KOPT-K1 (cell line): Measurements from ENCODE around the gene PARVA.

ENCODE experiments used
- H3K27ac ChIP-seq: fragments of 200-600 bp; sonication (generic); 2 replicates; pipeline ENCODE4 v1.5.1; 2016; ENCODE audit warnings: antibody characterized with exemption, mild to moderate bottlenecking, low read depth, low read length; ENCODE audit not compliant: poor library complexity, severe bottlenecking
- H3K36me3 ChIP-seq: fragments of 200-600 bp; sonication (generic); 2 replicates; pipeline ENCODE4 v1.5.1; 2017; ENCODE audit warnings: antibody characterized with exemption, mild to moderate bottlenecking, low read length, moderate library complexity; ENCODE audit not compliant: insufficient read depth
- H3K9me3 ChIP-seq: fragments of 200-600 bp; sonication (generic); 2 replicates; pipeline ENCODE4 v1.5.1; 2017; ENCODE audit warnings: antibody characterized with exemption, low read length, mild to moderate bottlenecking; ENCODE audit not compliant: insufficient read depth, poor library complexity, severe bottlenecking

The PARVA gene

DNA sequence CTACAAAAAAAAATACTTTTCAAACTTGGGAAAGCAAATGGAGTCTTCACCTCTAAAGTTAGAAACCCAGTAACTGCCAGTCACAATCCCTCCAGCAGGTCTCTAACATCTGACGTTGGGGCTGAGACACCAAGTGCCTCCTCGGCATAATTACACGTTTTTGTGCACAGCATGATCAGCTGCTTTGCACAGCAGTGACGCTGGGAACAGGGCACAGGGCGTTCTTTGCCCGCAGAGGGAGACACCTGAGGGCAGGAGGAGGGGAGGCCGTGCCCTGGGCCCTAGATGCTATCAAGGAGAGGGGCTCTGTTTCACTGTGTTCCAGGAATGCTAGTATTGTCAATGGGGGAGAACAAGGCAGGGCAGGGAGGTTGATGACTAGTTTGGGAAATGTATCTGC, 120.1 kb downstream of the PARVA start:
- H3K27ac ChIP-seq, result no peak overlapping the region
- no peaks in the 10 kb centered on the region for H3K36me3 ChIP-seq
- no peaks in the 10 kb centered on the region for H3K9me3 ChIP-seq

DNA sequence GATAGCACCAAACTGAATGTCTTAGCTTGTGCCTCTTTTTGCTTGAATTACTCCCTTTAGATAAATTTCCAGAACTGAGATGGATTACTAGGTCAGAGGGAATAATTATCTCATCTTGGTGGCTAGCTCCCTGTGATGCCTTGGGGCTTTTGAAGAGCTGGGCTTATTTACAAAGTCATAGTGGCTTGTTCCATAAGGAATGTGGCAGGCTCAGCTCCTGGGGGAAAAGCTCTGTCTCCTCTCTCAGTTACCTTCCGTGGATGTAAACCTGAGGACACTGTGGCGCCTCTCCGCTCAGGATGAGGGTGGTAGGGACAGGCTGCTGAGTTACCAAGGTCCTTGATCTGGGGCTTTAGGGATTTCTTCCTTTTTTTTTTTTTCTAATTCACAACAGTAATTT, 121.7 kb downstream of the PARVA start:
- Histone ChIP-seq H3K36me3 (no peaks in the 10 kb centered on the region), H3K9me3 (no peaks in the 10 kb centered on the region), H3K27ac (no peak overlapping the region)

DNA sequence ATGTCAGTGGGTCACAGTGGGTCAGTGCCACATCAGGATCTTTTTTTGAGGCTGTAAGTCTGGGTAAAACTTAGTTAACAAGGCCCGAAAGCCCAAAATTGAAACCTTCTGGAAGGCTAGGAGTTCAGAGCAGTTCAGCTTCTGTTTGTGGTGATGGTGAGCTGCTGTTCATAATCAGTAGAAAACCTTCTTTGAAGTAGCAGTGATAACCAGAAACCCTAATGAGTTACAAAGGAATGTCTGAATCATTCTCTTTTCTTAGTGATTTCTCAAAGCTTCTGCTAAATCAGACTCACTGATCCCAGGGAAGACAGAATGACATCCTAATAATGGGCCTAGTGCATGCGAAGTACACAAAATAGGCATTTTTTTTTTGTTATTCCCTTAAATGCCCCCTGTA, 124.7 kb downstream of the PARVA start:
- Histone ChIP-seq H3K36me3 (no peaks in the 10 kb centered on the region), H3K27ac (no peak overlapping the region), H3K9me3 (no peaks in the 10 kb centered on the region)

DNA sequence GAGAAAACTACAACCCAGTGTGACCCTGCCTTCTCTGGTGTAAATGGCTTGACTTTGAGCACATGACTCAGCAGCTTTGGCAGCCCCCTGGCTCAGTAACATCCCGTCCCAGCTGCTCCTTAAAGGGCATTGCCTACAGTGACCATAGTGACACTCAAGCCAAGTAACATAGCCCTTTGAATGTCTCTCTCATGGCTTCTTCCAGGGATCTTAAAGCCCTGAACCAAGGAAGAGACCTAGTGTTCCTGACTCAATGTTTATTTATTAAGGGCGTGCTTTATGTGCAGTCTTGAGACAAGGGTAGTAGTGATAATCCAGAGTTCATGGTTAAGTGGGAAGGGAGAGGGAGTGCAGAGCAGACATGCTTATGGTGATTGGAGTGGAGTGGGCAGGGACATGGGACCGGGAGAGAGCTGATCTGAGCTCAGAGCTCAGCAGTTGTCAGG, 125.7 kb downstream of the PARVA start:
- no peaks in the 10 kb centered on the region for H3K9me3 ChIP-seq
- H3K36me3 ChIP-seq, result no peaks in the 10 kb centered on the region
- H3K27ac ChIP-seq, result no peak overlapping the region

DNA sequence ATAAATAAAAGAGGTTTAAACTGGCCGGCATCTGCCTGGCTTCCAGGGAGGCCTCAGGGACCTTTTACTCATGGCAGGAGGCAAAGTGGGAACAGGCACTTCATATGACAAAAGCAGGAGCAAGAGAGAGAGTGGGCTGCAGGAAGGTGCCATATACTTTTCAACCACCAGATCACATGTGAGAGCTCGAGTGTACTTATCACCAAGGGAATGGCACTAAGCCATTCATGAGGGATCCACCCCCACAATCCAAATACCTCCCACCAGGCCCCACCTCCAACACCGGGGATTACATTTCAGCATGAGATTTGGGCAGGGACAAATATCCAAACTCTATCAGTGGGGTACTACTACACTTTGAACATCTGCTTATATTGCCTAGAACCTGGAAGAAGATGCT, 126.5 kb downstream of the PARVA start:
- H3K9me3 ChIP-seq, result no peaks in the 10 kb centered on the region
- H3K36me3 ChIP-seq, result no peaks in the 10 kb centered on the region
- no peak overlapping the region for H3K27ac ChIP-seq

DNA sequence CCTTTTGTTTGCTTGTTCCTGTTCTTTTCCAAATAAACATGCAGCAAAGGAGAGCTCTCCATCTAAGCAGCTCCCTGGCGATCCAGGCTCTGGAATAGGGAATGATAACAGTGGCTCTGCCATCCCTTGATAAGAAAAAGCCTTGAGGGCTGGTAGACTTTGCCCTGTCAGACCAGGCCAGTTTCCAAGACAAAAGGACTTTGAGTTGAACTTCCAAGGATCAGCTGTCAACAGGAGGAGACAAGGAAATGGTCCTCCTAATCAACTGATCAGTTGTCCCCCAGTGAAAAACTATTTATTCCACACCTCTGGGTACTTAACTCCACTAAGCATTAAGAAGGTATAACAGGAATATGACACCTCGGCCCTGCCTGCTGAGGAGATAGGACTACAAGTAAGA, 127.8 kb downstream of the PARVA start:
- no peak overlapping the region for H3K27ac ChIP-seq
- H3K9me3 ChIP-seq, result no peaks in the 10 kb centered on the region
- no peaks in the 10 kb centered on the region for H3K36me3 ChIP-seq

DNA sequence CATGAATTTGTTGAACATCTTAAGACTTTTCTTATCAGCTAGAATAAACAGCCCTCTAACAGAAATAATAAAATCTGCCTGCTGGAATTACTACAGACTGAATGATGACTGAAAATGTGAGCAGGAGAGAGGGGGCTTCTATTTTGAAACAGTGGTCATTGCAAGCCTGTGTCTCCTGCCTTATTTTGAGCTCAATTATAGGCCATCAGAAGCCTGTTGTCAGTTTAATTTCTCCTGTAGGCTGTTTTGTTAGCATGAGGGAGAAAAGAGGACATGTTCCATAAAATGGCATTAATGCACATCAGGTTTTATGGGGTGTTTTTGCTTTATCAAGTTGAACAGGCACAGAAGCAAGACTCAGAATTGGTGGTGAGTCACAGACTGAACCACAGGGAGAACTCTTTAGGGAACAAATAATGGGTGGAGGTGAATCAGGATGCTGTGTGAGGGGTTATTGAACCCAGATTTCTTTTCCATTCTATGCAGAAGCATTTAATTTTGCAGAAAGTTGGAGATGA, 129.1 kb downstream of the PARVA start:
- Histone ChIP-seq H3K27ac (no peak overlapping the region), H3K36me3 (no peaks in the 10 kb centered on the region), H3K9me3 (no peaks in the 10 kb centered on the region)

DNA sequence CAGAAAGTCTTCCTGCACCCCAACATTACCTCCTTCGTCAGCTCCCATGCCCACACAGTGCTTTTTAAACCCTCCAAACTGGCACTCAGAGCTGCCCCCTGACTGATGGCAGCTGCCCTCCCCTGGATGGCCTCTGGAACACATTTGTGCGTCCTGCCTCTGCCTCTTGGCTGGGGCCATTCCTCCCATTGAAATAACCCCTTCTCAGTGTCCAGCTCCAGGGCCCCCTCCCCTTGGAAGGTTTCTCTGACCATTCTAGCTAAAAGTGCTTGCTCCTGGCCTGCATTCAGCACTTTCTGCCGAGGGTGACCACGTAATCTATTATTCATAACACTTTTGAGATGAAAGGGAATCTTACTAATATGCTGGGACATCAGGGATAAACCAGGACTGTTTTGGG, 130.0 kb downstream of the PARVA start:
- Histone ChIP-seq H3K9me3 (no peaks in the 10 kb centered on the region), H3K36me3 (no peaks in the 10 kb centered on the region), H3K27ac (no peak overlapping the region)

DNA sequence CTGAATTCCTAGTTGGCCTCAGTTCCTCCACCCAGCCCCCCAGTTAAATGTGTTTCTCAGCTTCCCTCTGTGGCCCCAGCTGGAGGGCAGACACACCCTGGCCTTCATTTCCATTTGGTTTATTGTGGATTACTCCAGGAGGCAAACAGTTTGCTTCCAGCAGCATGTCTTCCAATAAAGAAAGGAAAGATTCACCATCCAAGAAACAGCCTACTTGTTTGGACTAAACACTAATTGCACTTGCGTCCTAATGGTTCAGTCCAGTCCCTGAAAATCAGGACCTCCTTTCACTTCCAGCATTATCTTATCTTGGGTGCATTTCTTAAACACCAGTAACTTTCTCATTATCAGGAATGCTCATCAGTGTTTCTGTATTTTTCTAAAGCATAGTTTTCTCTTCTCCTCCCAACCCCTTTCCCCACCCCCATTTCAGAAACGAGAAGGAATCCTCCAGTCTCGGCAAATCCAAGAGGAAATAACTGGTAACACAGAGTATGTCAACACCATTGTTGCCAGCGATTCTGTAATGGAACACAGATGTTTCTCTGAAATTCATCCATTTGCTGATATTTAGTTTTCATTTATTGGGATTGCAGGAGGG, 130.9 kb downstream of the PARVA start:
- no peaks in the 10 kb centered on the region for H3K36me3 ChIP-seq
- no peak overlapping the region for H3K27ac ChIP-seq
- no peaks in the 10 kb centered on the region for H3K9me3 ChIP-seq

DNA sequence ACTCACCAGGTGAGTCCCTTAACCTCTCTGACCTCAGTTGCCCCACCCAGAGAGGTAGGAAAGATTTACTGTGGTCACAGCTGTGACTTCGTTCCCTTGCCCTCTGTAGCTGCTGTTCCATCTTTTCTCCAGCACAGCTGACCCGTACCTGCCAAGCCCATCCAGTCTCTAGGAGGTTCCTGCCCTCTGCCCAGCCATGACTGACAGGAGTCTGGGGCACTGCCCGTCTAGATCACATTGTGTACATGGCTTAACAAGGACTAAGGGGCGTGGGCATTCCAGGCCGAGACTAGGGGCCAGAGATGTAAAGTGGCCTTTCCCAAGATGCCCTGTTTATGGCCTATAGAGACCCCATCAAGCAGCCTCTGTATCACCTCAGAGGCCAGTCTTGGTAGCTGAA, 132.0 kb downstream of the PARVA start:
- Histone ChIP-seq H3K27ac (no peak overlapping the region), H3K9me3 (no peaks in the 10 kb centered on the region), H3K36me3 (no peaks in the 10 kb centered on the region)

DNA sequence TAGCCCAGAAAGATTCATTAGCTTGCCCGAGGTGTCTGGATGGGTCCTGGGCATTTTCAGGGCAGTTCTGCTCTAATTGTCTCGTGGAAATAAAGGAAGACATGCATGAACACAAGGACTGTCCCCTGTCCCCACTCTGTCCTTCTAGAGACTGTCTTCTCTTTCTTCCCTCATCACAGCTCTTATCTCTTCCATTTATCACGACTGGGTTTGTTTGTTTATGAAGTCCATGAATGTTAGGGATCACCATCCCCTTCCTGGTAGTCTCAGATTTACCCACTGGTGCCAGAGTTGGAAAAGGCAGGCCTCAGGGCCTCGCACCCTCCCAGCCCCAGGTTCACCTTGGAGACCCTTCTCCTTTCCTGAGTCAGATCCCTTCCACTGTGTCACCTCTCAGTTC, 134.8 kb downstream of the PARVA start:
- Histone ChIP-seq H3K27ac (no peak overlapping the region), H3K36me3 (no peaks in the 10 kb centered on the region), H3K9me3 (no peaks in the 10 kb centered on the region)

DNA sequence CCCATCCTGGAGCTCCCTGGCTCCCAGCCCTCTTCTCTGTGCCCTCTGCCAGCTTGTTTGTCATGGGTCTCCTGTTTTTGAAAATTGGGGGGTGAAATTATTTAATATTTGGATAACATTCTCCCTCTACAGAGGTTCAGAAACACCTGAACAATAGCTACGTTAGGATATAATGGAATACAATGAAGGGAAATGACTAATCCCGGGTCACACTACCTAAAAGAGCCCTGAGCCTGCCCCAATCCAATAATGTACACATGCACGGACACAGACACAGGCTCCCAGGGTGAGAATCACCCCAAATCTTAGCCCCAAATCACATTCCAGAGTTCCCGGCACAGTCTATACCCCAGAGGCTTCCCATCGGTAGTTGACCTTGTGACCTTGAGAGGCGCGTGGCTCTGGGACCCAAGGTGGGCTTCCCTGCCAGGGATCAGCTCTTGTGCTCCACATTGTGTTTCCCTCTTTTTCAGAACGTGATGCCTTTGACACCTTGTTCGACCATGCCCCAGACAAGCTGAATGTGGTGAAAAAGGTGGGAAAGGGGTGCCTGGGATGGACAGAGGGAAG, 135.5 kb downstream of the PARVA start:
- no peaks in the 10 kb centered on the region for H3K36me3 ChIP-seq
- H3K27ac ChIP-seq, result no peak overlapping the region
- no peaks in the 10 kb centered on the region for H3K9me3 ChIP-seq

DNA sequence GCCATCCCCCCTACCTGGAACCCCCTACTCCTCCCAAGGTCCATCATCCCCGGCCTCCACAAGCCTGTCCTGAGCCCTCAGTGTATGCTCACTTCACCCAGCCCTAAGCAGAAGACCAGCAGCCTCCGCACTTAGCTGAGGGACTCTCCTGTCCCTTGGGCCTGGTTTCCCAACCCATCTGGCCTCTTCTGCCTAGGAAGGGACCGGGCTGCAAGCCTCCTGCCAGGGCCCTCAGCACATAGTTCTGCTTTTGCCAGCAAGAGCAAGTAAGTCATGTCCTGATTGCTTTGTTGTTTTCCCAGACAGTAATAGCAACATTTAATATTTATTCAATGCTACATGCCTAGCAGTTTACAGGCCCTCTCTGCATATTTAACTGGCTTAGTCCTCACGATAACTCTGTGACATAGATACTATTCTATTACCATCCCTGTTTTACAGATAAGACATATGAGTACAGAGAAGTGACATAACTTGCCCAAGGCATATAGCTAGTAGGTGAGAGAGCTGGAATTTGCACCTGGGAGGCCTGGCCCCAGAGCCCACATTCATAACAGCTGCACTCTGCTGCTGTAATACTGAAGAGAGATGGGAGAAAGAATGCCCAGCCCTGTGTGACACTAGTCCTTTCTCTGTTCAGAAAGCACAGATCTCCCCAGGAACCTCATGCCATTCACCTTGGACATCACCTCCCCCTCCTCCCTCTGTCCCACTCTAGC, 139.2 kb downstream of the PARVA start:
- H3K36me3 ChIP-seq, result no peaks in the 10 kb centered on the region
- no peak overlapping the region for H3K27ac ChIP-seq
- no peaks in the 10 kb centered on the region for H3K9me3 ChIP-seq

DNA sequence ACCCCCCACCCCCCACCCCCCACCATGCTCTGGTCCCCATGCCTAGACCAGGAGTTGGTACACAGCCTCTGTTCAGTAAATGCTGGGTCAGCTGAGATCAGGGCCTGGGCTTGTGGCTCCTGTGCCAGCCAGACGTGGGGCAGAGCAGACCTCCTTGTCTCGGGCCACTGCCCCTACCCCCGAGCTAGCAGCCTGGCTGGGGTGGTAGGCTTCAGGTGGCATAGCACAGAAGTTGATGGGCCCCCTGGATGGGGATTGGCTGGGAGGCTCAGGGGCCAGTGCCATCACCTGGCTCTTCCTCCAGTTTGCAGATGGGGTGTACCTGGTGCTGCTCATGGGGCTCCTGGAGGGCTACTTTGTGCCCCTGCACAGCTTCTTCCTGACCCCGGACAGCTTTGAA, 139.9 kb downstream of the PARVA start:
- no peak overlapping the region for H3K27ac ChIP-seq
- H3K36me3 ChIP-seq, result no peaks in the 10 kb centered on the region
- no peaks in the 10 kb centered on the region for H3K9me3 ChIP-seq

DNA sequence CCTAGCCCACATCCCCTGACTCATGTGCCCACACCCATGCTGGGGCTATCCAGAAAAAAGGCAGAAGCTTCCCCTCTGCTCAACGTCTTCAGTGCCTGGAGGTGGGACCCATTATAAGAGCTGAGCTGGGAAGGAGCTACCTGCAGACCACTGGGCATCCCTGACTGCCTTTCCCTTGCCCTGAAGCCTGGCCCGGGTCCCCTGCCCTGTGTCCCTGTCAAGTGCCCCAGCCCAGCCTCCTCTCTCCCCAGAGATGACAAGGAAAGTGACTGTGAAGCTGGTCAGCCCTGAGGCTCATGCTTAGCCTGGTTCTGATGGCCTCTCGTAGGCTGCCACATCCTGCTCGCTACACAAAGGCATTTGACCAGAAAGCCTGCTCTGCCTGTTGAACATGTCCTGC, 140.4 kb downstream of the PARVA start:
- Histone ChIP-seq H3K27ac (no peak overlapping the region), H3K9me3 (no peaks in the 10 kb centered on the region), H3K36me3 (no peaks in the 10 kb centered on the region)
